Dedifferentiated amniotic fluid mesenchymal stem cell (primary cell): Measurements from ENCODE around the gene CHCT1.

Experiments used
- DNase-seq: peaks from one replicate; pipeline ENCODE4 v3.0.0-alpha.2; 2016; ENCODE audit errors: extremely low spot score

CHCT1 gene

DNA sequence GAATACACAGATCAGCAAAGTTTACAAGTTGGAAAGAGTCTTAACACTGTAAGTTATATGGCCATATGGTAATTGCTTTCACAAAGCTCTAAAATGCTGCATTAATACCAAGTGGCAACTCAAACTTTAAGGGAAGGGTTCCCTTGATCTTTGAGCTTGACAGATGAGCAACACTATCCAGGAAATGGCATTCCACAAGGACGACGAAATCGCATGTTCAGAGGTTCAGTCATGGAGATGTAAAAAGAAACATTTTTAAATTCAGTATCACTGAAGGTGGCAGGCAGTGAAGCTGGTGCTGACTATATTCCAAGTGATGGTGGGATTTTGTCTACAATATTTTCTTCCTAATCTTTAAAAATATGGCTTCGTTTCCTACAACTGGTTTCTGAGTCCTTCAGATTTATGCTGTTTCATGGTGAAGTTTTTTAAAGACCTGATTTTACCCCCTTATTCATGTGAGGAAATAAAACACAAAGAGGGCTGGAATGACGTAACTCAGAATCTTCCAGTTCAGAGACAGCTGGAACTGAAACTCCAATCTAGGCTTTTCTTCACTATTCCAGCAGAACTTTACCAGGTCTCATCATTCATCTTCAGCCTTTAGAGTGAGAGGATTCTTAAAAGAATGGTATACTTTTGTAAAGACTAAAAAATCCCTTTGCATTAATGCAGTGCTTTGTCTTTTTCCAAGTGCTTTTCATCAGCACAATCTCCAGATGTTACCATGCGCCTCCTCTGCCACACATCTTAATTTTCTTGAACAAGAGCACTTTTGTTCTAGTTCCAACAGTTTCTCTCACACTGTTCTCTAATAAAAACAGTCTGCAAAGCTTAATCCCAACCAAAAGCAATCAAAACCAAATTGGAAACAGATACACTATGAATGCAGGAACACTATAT is 20.2 kb downstream of the CHCT1 start:
- peak; percentile 47 for DNase-seq

DNA sequence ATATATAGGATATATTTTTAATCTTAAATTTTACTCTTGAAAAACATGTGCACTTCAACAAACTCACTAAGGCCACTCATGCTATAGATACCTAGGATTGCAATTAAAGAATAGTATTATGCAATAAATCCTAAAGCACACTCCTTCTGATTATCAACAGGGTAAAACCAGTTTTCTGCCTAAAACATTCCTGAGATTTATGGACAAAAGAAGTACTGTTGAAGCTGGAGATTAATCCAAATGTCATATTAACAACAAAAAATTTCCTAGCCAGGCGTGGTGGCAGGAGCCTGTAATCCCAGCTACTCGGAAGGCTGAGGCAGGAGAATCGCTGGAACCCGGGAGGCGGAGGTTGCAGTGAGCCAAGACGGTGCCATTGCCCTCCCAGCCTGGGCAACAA is 21.4 kb downstream of the CHCT1 start:
- no peak for DNase-seq

DNA sequence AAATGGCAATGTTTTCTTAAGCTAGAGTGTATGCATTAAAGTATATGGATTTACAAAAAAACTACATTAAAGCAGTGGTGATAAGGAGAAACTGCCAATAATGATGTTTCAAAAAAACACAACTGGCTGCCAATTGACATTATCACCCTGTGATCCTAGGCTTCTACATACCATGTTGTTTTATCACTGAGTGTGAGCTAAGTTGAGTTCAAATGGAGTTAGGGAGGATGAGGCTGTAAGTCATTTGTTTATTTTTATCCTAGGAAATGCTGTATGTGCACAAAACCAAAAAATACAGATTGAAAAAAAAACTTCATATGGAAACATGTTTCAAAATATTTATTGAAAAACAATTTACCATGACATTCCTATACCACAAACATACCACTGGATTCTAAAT is 22.9 kb downstream of the CHCT1 start:
- no peak for DNase-seq

DNA sequence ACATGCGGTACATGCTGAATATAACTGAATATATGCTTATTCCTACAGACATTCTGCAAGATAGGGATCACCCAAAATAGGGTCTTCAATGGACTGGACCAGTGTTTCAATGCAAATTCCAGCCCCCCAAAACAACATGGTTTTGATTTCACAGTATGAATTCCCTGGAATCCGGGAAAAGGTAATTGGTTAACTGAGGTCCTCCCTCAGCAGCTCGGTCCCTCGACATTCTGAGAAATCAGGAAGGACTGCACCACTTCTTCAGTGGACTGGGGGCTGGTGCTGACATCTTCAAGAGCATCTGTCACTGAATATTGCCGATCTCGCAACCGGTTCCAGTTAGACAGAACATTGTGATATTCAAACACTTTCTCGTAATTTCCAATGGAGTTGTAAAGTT is 25.1 kb downstream of the CHCT1 start:
- no peak for DNase-seq

DNA sequence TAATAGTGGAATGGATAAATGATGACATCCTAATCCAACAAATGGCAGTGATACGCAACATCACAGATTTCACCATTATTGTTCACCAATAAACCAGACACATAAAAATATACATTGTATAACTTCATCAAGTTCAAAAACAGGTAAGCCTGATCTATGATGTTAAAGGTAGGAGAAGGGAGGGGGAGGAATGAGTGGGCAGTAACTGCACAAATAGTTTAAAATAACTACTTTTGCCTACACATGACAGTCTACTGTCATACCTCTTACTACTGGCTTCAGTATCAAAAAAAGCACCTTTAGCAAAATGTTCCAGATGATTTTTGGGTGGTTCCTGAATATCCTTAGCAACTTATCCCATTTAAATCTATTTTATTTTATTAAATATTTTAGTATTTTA is 28.8 kb downstream of the CHCT1 start:
- DNase-seq = no peak

DNA sequence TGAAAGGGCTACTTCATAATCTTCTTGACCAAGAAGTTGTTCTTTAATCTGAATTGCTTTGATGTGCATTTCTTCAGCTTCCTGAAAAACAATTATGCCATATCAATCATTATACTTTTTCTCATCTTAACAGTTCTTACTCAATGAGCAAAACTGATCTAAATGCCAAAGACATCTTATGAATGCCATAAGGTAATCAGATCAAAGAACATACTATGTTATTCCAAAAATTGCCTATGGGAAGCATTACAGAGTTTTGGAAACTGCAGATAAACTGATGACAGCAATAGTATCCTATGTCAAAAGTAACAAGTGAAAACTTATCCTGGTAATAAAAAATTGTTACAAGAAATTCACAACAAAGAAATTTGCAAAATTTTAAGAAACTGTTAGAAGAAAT is 29.7 kb downstream of the CHCT1 start:
- DNase-seq = no peak

DNA sequence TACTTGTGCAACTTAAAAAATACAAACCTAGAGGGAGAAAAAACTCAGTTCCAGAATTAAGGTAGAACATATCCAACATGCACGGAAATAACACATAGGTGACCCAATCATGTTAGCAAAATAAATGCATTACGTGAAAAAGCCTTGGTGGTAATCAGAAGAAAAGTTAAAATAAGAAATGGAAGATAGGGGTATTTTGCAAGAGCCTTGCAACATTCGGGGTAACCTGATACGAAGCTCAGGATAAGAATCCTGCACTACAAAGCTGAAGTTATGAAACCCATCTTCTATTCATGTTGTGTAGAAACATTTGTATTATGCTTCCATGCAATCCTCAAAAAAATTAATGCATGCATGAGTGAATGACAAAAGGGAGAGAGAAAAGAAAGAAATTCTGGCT is 33.1 kb downstream of the CHCT1 start:
- DNase-seq = peak; percentile 40

DNA sequence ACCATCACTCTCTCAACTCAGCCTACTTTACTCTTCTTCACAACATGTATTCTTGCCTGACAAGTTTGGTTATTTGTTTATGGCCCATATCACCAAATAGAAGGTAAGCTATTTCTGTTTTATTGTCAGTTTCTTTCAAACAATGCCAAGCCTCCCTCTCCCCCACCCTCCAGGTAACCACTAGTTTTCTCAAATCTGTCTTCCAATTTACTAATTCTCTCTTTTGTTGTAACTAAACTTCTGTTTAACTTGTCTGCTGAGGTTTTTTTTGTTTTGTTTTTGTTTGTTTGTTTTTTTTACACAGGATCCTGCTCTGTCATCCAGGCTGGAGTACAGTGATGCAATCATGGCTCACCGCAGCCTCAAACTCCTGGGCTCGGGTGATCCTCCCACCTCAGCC is 34.9 kb downstream of the CHCT1 start:
- DNase-seq = no peak

DNA sequence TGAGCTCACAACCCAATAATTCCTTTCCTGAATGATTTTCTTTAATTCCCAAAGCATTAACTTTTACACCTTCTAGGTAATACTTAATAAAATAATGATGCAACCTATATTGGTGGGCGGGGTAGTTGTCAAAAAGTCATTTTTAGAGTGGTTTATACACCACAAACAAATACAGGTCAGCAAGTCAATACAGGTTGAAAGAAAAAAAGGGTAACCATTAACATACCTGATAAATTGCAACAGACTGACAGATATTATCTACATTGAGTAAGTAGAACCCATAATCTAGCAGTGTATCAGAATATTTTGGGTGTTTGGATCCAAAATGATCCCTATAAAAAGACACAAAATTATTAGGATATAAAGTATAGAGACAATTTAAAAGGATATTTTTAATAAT is 39.3 kb downstream of the CHCT1 start:
- no peak for DNase-seq

DNA sequence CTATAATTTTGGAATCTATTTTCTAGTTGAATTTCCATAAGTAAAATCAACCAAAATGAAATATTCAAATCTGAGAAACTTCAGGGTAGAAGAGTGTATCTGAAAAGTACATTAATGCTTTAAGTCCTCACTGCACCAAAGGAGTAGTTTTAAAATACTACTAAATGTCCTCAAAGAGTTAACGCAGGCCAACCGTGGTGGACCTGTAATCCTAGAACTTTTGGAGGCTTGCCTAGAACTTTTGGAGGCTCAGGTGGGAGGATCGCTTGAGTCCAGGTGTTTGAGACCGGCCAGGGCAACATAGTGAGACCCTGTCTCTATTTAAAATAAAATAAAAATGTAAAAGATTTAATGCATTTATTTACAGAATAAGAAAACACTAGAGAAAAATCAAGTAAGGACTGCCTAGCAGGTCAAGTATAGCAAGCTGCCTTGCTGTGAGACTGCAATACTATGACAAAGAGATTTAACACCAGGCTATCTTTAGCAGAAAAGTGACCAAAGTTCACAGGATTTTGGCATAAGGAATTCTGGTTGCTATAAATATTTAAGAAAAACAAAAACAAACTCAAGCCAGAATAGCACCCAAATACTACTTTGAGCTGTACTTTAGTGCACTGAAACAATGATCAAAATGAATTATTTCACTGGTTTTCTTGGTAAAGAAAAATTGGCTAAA is 41.0 kb downstream of the CHCT1 start:
- DNase-seq = no peak

DNA sequence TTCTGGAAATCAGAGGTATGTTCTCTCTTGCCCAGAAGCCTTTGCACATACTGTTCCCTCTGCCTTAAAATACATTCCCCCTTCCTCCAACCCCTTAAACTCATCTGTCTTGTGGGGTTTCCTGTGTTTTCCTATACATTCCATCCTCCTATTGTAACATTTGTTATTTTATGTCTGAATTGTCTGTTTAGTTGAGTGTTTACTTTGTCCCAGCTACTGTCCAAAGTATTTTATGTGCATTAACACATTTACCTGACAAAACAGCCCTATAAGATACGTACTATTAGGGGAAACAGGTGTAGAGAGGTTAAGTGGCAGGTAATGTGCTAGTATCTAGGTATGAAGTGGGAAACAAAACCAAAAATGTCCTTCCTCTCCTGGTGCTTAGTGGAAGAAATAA is 42.1 kb downstream of the CHCT1 start:
- DNase-seq = no peak

DNA sequence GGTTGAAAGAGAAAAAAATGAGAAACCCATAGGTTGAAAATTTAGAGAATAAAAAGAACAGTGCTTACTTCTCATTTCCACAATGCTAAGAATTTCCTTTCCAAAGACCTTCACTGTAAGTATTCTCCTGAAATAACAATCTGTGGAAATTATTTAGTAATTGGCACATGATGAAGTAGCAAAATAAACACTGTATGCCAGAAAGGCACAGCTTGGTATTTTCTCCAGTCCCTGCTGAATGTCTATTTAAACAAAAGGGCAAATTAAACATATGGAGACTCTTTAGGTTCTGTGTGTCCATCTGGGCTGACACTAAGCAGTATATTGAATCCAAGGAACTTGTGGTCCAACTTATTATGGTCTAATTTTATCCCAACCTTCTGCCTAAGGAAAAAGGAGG is 46.1 kb downstream of the CHCT1 start:
- DNase-seq = peak; percentile 44

DNA sequence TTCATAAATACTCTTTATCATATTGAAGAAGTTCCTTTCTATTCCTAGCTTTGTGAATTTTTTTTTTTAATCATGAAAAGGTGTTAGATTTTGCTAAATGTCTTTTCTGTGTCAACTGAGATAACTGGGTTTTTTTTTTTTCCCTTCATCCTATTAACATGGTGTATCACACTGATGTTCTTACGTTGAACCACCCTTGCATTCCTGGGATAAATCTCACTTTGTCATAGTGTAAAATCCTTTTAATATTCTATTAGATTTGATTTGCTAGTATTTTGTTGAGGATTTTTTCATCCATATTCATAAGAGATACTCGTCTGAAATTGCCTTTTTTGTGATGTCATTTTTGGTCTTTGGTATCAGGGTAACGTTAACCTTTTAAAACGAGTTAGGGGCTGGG is 49.2 kb downstream of the CHCT1 start:
- no peak for DNase-seq

DNA sequence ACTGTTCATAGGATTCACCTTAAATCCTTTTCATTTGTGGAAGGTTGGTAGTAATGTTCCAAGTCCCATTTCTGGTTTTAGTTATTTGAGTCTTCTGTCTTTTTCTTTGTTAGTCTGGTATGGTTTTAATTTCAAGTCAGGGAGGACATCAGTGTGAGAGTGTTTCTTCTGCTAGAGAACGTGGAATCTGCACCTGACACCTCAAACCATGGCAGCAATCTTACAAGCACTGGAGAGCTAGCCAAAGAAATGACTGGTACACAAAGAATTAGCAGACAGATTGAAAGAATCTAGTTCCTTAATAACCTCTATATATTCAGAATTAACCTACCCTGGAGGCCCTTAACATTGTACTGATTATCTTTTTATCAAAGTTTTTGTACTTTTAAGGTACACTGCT is 50.2 kb downstream of the CHCT1 start:
- no peak for DNase-seq

DNA sequence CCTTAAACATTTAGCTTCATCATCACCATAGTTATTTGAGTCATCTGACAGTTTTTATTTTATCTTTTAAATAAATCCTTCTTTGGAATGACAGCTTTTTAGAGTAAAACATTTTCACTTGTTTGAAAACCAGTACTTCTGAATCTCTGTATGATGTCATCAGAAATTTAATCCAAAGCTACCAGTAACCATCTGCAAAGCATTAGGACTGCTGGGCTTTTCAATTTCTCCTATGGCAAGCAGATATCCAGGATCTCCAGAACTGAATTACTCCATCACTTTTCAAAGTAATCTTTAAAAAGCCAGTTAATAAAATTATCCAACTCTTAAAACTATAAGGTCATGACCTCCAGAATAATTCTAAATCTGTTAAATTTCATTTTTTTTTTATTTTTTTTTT is 51.5 kb downstream of the CHCT1 start:
- DNase-seq = peak; percentile 79
